AG04450 (cell line): ENCODE measurements around the gene NUP155. TPM values are rescaled to one million over a fixed set of nuclear protein-coding genes. Genes with fewer than 3 reads are reported as not detected.
"Not testable (repeated sequence)": the region's sequence is repeated elsewhere in the genome, so short reads cannot be mapped to it uniquely, and the experiment has no call there.

Experiments used
- CTCF ChIA-PET: fragments of 300-600, 350-600 bp; formaldehyde crosslinking; extraction: SDS; loops from one replicate; lab custom pipeline; 2022; ENCODE audit warnings: antibody characterized with exemption, inconsistent platforms; lab: Charles Lee
- POLR2A ChIA-PET: fragments of 350-600 bp; formaldehyde crosslinking; extraction: SDS; loops from one replicate; lab custom pipeline; 2021; ENCODE audit warnings: antibody characterized with exemption, inconsistent platforms; lab: Yijun Ruan, JAX
- DNase-seq: peaks from one replicate; pipeline ENCODE4 v3.0.0-alpha.2; 2011; ENCODE audit warnings: low read depth, low spot score
- H3K27ac ChIP-seq: one replicate; pipeline ENCODE4 v1.5.1; 2012; ENCODE audit warnings: low read depth, low read length, control low read depth
- H3K27me3 ChIP-seq: one replicate; pipeline ENCODE4 v1.6.0; 2012; ENCODE audit warnings: low read length; ENCODE audit not compliant: control insufficient read depth, insufficient read depth
- H3K4me3 ChIP-seq: 2 replicates; pipeline ENCODE4 v1.5.1; 2011; ENCODE audit warnings: mild to moderate bottlenecking, low read depth, low read length, control low read depth
- H3K9me3 ChIP-seq: 2 replicates; pipeline ENCODE4 v1.5.1; 2012; ENCODE audit warnings: low read length; ENCODE audit not compliant: control insufficient read depth, insufficient read depth
- polyA plus RNA-seq: library from polyadenylated mRNA; depleted of rRNA; stranded (reverse); fragments of >200 nt; gene quantifications from 2 replicates; pipeline ENCODE4 v1.2.3, GENCODE V29; 2011
- TF ChIP-seq, protein P1 (sequence below): IDR thresholded peaks from 2 replicates; pipeline ENCODE4 v1.5.1; 2011; ENCODE audit warnings: low read depth, low read length, control low read depth, inconsistent platforms

The NUP155 gene
- polyA plus RNA-seq, 1 experiment: 18.5 TPM

GRCh38 chr5:37370550-37370863 lies 399 bp downstream of the NUP155 start:
- DNase-seq: no peak
- Histone ChIP-seq H3K4me3 (peak overlapping the region; percentile 99), H3K27ac (peak overlapping the region; percentile 39), H3K27me3 (no peaks in the 10 kb centered on the region), H3K9me3 (no peaks in the 10 kb centered on the region)
- TF ChIP-seq, protein P1, sequence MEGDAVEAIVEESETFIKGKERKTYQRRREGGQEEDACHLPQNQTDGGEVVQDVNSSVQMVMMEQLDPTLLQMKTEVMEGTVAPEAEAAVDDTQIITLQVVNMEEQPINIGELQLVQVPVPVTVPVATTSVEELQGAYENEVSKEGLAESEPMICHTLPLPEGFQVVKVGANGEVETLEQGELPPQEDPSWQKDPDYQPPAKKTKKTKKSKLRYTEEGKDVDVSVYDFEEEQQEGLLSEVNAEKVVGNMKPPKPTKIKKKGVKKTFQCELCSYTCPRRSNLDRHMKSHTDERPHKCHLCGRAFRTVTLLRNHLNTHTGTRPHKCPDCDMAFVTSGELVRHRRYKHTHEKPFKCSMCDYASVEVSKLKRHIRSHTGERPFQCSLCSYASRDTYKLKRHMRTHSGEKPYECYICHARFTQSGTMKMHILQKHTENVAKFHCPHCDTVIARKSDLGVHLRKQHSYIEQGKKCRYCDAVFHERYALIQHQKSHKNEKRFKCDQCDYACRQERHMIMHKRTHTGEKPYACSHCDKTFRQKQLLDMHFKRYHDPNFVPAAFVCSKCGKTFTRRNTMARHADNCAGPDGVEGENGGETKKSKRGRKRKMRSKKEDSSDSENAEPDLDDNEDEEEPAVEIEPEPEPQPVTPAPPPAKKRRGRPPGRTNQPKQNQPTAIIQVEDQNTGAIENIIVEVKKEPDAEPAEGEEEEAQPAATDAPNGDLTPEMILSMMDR: no peak
- CTCF ChIA-PET: interaction anchor here (1.1 to 1.8 kb wide), 3 partner anchors 10 to 822 kb away, joined by 3 to 16 read pairs (median 4); partner anchors contain the start of gene WDR70
- POLR2A ChIA-PET: interaction anchor here (0.6 to 1.6 kb wide), 4 partner anchors 9 to 796 kb away, joined by 3 to 17 read pairs (median 4); partner anchors contain the start of gene WDR70

DNA sequence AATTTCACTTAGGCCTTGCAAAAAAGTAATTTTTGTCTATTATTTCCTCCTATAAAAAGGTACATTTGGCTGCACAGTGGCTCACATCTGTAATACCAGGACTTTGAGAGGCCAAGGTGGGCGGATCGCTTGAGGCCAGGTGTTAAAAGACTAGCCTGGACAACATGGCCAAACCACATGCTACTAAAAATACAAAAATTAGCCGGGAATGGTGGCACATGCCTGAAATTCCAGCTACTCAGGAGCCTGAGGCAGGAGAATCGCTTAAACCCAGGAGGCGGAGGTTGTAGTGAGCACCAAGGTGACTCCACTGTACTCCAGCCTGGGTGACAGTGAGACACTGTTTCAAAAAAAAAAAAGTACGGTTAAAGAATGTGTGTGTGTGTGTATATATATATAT lies 15.7 kb downstream of the NUP155 start:
- no peak for DNase-seq
- Histone ChIP-seq H3K27me3 (no peaks in the 10 kb centered on the region), H3K27ac (no peak overlapping the region), H3K4me3 (no peak overlapping the region), H3K9me3 (no peaks in the 10 kb centered on the region)
- TF ChIP-seq, protein P1: no peak
- ChIA-PET POLR2A (no interaction called here), CTCF (no interaction called here)

DNA sequence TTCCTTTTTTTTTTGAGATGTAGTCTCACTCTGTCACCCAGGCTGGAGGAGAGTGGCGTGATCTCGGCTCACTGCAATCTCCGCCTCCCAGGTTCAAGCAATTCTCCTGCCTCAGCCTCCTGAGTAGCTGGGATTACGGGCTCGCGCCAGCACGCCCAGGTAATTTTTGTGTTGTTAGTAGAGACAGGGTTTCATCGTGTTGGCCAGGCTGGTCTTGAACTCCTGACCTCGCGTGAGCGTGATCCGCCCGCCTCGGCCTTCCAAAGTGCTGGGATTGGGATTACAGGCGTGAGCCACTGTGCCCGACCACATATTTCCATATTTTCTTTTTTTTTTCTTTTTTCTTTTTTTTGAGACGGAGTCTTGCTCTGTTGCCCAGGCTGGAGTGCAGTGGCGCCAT lies 28.2 kb downstream of the NUP155 start:
- H3K4me3 ChIP-seq, DNase-seq, H3K27me3 ChIP-seq, CTCF ChIA-PET, POLR2A ChIA-PET, H3K27ac ChIP-seq, H3K9me3 ChIP-seq: not testable (repeated sequence)

- H3K27me3 ChIP-seq, H3K27ac ChIP-seq, DNase-seq, H3K4me3 ChIP-seq, POLR2A ChIA-PET, H3K9me3 ChIP-seq: not testable (repeated sequence)
- CTCF ChIA-PET: interaction anchor here (0.7 kb wide), 1 partner anchor 502 kb away, joined by 6 read pairs; no protein-coding TSS in a partner anchor
Observed at GRCh38 chr5:37334754-37335153, 36.2 kb downstream of the NUP155 start.

DNA sequence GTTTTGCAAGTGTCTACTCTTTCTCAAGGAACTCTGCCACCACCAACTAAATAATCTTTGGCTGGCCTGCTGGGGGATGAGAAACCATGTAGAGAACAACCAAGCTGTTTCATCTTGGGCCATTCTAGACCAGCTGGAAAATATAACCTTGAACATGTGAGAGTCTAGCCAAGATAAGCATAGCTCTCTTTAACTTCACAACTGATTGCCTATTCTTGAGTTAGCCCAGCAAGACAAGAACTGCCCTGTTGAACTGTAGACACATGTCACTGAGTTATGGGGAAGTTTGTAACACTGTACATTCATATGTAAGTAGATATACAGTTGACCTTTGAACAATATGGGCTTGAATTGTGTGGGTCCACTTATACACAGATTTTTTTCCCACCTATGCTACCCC lies 44.4 kb downstream of the NUP155 start:
- TF ChIP-seq, protein P1: no peak
- Histone ChIP-seq H3K27me3 (no peaks in the 10 kb centered on the region), H3K4me3 (no peak overlapping the region), H3K27ac (no peak overlapping the region), H3K9me3 (no peaks in the 10 kb centered on the region)
- ChIA-PET POLR2A (no interaction called here), CTCF (interaction anchor here (0.5 kb wide), 1 partner anchor 76 kb away, joined by 3 read pairs; no protein-coding TSS in a partner anchor)
- no peak for DNase-seq

DNA sequence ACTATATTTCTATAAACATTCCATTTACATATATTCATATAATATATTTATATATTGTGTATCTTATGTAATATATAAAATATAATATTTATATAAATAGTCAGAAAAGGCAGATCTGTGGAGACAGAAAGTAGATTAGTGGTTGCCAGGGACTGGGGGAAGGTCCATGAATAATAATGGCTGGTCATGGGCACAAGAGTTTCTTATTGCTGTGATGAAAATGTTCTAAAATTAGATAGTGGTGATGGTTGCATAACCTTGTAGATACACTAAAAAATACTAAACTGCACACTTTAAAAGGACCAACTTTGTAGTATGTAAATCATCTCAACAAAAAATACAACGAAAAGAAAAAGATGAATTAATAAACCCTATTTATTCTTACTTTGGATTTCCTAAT lies 47.3 kb downstream of the NUP155 start:
- ChIA-PET POLR2A (no interaction called here), CTCF (no interaction called here)
- DNase-seq: no peak
- no peak overlapping the region for H3K4me3 ChIP-seq
- no peaks in the 10 kb centered on the region for H3K9me3 ChIP-seq
- TF ChIP-seq, protein P1: no peak
- H3K27ac ChIP-seq: no peak overlapping the region
- H3K27me3 ChIP-seq: no peaks in the 10 kb centered on the region
